CD14-positive monocyte (primary cell): ENCODE data around the gene ELP6. TPM values are rescaled to one million over a fixed set of nuclear protein-coding genes. Genes with fewer than 3 reads are reported as not detected.
"Not testable (repeated sequence)": the region's sequence is repeated elsewhere in the genome, so short reads cannot be mapped to it uniquely, and the experiment has no call there.

Experiments
- DNase-seq, 3 donors: peaks; one replicate each; pipeline ENCODE4 v3.0.0-alpha.2; 2011 to 2022
- H2AFZ ChIP-seq: 2 replicates; pipeline ENCODE4 v1.6.0; 2012; ENCODE audit warnings: mild to moderate bottlenecking, low read depth, low read length, inconsistent platforms; ENCODE audit not compliant: insufficient read depth, poor library complexity, severe bottlenecking
- H3K27ac ChIP-seq, 2 donors: 1 replicate in 1 of 2; 2 replicates in 1 of 2; pipeline ENCODE4 v1.5.1; 2012 to 2013; ENCODE audit warnings: low read length in 2 of 2, control low read depth in 1 of 2, inconsistent platforms in 1 of 2, low read depth in 1 of 2, mild to moderate bottlenecking in 1 of 2
- H3K27me3 ChIP-seq, 2 donors: one replicate each; pipeline versions ENCODE4 v1.6.0 to v1.6.1; 2011 to 2013; ENCODE audit warnings: low read length in 2 of 2; ENCODE audit not compliant: control insufficient read depth in 2 of 2, insufficient read depth in 2 of 2
- H3K36me3 ChIP-seq, 2 donors: replicated peaks in 1 of 2; 1 replicate in 1 of 2; 2 replicates in 1 of 2; pipeline versions ENCODE4 v1.5.1 to v1.6.1; 2012 to 2013; ENCODE audit warnings: low read length in 2 of 2, control low read depth in 1 of 2, inconsistent platforms in 1 of 2, mild to moderate bottlenecking in 1 of 2; ENCODE audit not compliant: insufficient read depth in 2 of 2, control insufficient read depth in 1 of 2
- H3K4me1 ChIP-seq, 2 donors: 1 replicate in 1 of 2; 2 replicates in 1 of 2; pipeline versions ENCODE4 v1.5.1 to v1.6.1; 2012 to 2013; ENCODE audit warnings: low read length in 2 of 2, control low read depth in 1 of 2, inconsistent platforms in 1 of 2, mild to moderate bottlenecking in 1 of 2, moderate library complexity in 1 of 2; ENCODE audit not compliant: insufficient read depth in 2 of 2, control insufficient read depth in 1 of 2
- H3K4me2 ChIP-seq: replicated peaks from 2 replicates; pipeline ENCODE3; 2012; ENCODE audit warnings: low read length, moderate library complexity, mild to moderate bottlenecking; ENCODE audit not compliant: poor library complexity, severe bottlenecking; ENCODE audit errors: extremely low read depth
- H3K4me3 ChIP-seq, 3 experiments: fragments of 200-600 bp in 1 of 3; sonication (generic) in 1 of 3; replicated peaks in 1 of 3; 1 replicate in 2 of 3; 2 replicates in 1 of 3; pipeline ENCODE4 v1.5.1; 2011 to 2013; ENCODE audit warnings: low read length in 3 of 3, mild to moderate bottlenecking in 3 of 3, control low read depth in 2 of 3, low read depth in 2 of 3, inconsistent platforms in 1 of 3, moderate library complexity in 1 of 3
- H3K79me2 ChIP-seq: 2 replicates; pipeline ENCODE4 v1.6.0; 2012; ENCODE audit warnings: mild to moderate bottlenecking, control low read depth, inconsistent platforms, low read length, moderate library complexity; ENCODE audit not compliant: insufficient read depth
- H3K9ac ChIP-seq: 2 replicates; pipeline ENCODE4 v1.6.0; 2017; ENCODE audit warnings: low read length, mild to moderate bottlenecking; ENCODE audit not compliant: insufficient read depth, poor library complexity, severe bottlenecking
- H3K9me3 ChIP-seq, 2 donors: replicated peaks in 1 of 2; 1 replicate in 1 of 2; 2 replicates in 1 of 2; pipeline versions ENCODE4 v1.5.1 to v1.6.1; 2012 to 2013; ENCODE audit warnings: low read length in 2 of 2, control low read depth in 1 of 2; ENCODE audit not compliant: control insufficient read depth in 1 of 2, insufficient read depth in 1 of 2
- H4K20me1 ChIP-seq: 2 replicates; pipeline ENCODE4 v1.6.0; 2012; ENCODE audit warnings: mild to moderate bottlenecking, low read length, control low read depth, moderate library complexity; ENCODE audit not compliant: insufficient read depth
- H3K27ac Mint-ChIP-seq, 7 donors: one replicate each; pipeline ENCODE4 v1.8.0; 2020; ENCODE audit warnings: mild to moderate bottlenecking in 7 of 7, mixed read lengths in 7 of 7, moderate library complexity in 6 of 7, inconsistent platforms in 2 of 7
- H3K27me3 Mint-ChIP-seq, 3 donors: one replicate each; pipeline ENCODE4 v1.8.0; 2021 to 2022; ENCODE audit warnings: low read depth in 3 of 3, mild to moderate bottlenecking in 3 of 3, mixed read lengths in 3 of 3, moderate library complexity in 3 of 3, inconsistent platforms in 1 of 3
- H3K36me3 Mint-ChIP-seq, 2 donors: one replicate each; pipeline ENCODE4 v1.8.0; 2020; ENCODE audit warnings: mixed read lengths in 2 of 2, inconsistent platforms in 1 of 2, mild to moderate bottlenecking in 1 of 2
- H3K4me1 Mint-ChIP-seq: one replicate; pipeline ENCODE4 v1.8.0; 2020; ENCODE audit warnings: mild to moderate bottlenecking, mixed read lengths
- H3K4me3 Mint-ChIP-seq, 2 donors: one replicate each; pipeline ENCODE4 v1.8.0; 2020; ENCODE audit warnings: mild to moderate bottlenecking in 2 of 2, mixed read lengths in 2 of 2, moderate library complexity in 1 of 2
- H3K9me3 Mint-ChIP-seq, 7 donors: one replicate each; pipeline ENCODE4 v1.8.0; 2020 to 2022; ENCODE audit warnings: mixed read lengths in 7 of 7, mild to moderate bottlenecking in 6 of 7, moderate library complexity in 6 of 7, inconsistent platforms in 2 of 7
- WGBS: methylation state at CpG from one replicate; pipeline ENCODE4 v1.1.5; 2013; ENCODE audit warnings: missing lambda C conversion rate; ENCODE audit not compliant: insufficient coverage; 5-methylcytosine and 5-hydroxymethylcytosine counted together
- intact Hi-C, 2 donors: fragments of 100-400 bp; cut with micrococcal nuclease; formaldehyde crosslinking; loops; one replicate each; pipeline versions ENCODE4 v1.15.0 to v1.15.1; 2023
- polyA plus RNA-seq, 3 donors: library from polyadenylated mRNA; depleted of rRNA in 1 of 3; unstranded in 2 of 3; stranded (reverse) in 1 of 3; fragments of 300-500 nt in 2 of 3; fragments of >200 nt in 1 of 3; fragmentation: Illumina TruSeq in 2 of 3; gene quantifications; 1 replicate in 2 of 3; 2 replicates in 1 of 3; pipeline ENCODE4 v1.2.3, GENCODE V29; 2012 to 2021
- TF ChIP-seq, protein P1 (sequence below): fragments of 200-600 bp; IDR thresholded peaks from one replicate; pipeline ENCODE4 v1.8.0; 2022; ENCODE audit warnings: antibody characterized with exemption, mild to moderate bottlenecking

ELP6 gene
- polyA plus RNA-seq, 3 donors: 14.0 to 18.3 (median 14.9) TPM

DNA sequence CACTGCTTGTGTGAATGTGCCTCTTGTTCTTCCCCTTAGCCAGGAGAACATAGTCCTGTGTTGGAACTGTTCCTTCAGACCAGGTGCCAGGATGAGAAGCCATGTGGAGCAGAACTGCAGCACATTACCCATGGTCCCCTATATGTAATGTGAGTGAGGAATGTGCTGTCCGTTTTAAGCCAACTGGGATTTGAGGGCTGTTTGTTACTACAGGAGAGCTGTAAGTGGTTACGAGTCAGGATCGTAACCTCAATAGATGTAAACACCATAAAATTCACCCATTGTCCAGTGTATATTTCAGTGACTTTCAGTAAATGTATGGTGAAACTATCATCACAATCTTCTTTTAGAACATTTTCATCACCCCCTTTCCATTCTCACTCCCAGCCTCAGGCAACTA lies 27.7 kb downstream of the ELP6 start:
- no peaks in the 10 kb centered on the region for H3K27me3 ChIP-seq
- H3K4me1 Mint-ChIP-seq: no peaks in the 10 kb centered on the region
- no peak overlapping the region for H3K27ac ChIP-seq
- H3K27me3 Mint-ChIP-seq: peaks cover 0 to 2% (median 0%) of the 10 kb centered on the region in 3 donors
- peaks cover 9 to 13% of the 10 kb centered on the region in 2 donors for H3K36me3 Mint-ChIP-seq
- no peak overlapping the region for H2AFZ ChIP-seq
- no peak overlapping the region for H3K9ac ChIP-seq
- TF ChIP-seq, protein P1, sequence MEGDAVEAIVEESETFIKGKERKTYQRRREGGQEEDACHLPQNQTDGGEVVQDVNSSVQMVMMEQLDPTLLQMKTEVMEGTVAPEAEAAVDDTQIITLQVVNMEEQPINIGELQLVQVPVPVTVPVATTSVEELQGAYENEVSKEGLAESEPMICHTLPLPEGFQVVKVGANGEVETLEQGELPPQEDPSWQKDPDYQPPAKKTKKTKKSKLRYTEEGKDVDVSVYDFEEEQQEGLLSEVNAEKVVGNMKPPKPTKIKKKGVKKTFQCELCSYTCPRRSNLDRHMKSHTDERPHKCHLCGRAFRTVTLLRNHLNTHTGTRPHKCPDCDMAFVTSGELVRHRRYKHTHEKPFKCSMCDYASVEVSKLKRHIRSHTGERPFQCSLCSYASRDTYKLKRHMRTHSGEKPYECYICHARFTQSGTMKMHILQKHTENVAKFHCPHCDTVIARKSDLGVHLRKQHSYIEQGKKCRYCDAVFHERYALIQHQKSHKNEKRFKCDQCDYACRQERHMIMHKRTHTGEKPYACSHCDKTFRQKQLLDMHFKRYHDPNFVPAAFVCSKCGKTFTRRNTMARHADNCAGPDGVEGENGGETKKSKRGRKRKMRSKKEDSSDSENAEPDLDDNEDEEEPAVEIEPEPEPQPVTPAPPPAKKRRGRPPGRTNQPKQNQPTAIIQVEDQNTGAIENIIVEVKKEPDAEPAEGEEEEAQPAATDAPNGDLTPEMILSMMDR: no peak
- H3K4me2 ChIP-seq: no peak overlapping the region
- no peak overlapping the region for H3K4me3 ChIP-seq
- H3K79me2 ChIP-seq: no peaks in the 10 kb centered on the region
- no peak overlapping the region for H3K27ac Mint-ChIP-seq
- no peaks in the 10 kb centered on the region for H3K4me1 ChIP-seq
- WGBS: no CpG with 5 or more reads among the region's 3 CpGs
- H4K20me1 ChIP-seq: no peaks in the 10 kb centered on the region
- intact Hi-C loops: no loop called here
- no peaks in the 10 kb centered on the region for H3K9me3 ChIP-seq
- H3K36me3 ChIP-seq: no peaks in the 10 kb centered on the region
- no peaks in the 10 kb centered on the region for H3K9me3 Mint-ChIP-seq
- no peak for DNase-seq
- H3K4me3 Mint-ChIP-seq: no peak overlapping the region

DNA sequence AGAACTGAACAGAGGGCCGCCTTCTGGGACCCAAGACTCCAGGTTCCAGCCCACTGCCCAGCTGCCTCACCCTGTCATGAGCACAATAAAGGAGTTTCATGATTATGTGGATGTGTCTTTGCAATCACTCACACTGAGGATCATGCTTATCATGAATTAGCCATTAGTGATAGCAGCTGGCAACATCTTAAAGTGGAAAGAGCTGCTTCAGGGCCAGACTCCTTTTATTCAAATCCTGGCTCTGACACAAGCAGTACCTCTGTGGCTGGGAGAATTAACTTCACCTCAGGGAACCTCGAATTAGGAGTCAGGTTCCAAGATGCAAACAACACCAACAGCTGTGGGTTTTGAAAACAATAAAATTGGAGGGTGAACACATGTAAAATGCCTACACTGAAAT lies 31.1 kb downstream of the ELP6 start:
- H3K27ac Mint-ChIP-seq: no peak overlapping the region
- peaks cover 5 to 6% of the 10 kb centered on the region in 2 donors for H3K36me3 Mint-ChIP-seq
- peaks cover 0 to 1% (median 0%) of the 10 kb centered on the region in 7 donors for H3K9me3 Mint-ChIP-seq

DNA sequence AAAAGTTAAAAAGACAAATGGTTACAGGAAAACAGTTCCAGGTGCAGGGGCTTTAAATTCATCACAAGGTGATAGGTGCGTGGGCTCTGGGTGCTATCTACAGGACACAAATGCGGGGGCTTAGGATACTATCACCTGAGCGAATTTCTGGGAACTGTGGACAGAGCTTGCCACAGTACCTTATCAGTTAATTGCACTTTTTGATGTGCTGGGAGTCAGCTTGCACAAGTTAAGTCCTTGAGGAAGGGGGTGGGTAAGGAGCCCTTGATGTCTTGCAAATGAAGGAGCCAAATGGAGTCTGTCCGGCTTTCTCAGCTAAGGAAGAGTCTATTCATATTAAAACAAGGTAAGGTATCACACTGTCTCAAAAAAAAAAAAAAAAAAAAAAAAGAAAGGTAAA lies 31.7 kb downstream of the ELP6 start:
- DNase-seq, H3K4me3 ChIP-seq, H2AFZ ChIP-seq, H3K36me3 ChIP-seq, H3K4me2 ChIP-seq, intact Hi-C loops, H3K4me1 Mint-ChIP-seq, H3K4me1 ChIP-seq, H3K9ac ChIP-seq, H3K27ac ChIP-seq, H3K79me2 ChIP-seq, H3K27me3 Mint-ChIP-seq, H3K27me3 ChIP-seq, H3K9me3 ChIP-seq, H4K20me1 ChIP-seq, H3K36me3 Mint-ChIP-seq, H3K4me3 Mint-ChIP-seq, H3K9me3 Mint-ChIP-seq: not testable (repeated sequence)
- 94% methylated on average over 3 of the region's 4 CpGs for WGBS
- H3K27ac Mint-ChIP-seq: peak overlapping the region in 1 of 7 donors; percentile 25

More for the DNA sequence above, 31.1 kb downstream of the ELP6 start:
- Mint-ChIP-seq H3K4me3 (no peak overlapping the region), H3K4me1 (no peaks in the 10 kb centered on the region), H3K27me3 (peaks cover 0 to 2% (median 0%) of the 10 kb centered on the region in 3 donors)
- no peaks in the 10 kb centered on the region for H3K4me1 ChIP-seq
- WGBS: no CpG with 5 or more reads among the region's 2 CpGs
- no peak overlapping the region for H3K4me2 ChIP-seq
- H3K9ac ChIP-seq: no peak overlapping the region
- H3K36me3 ChIP-seq: no peaks in the 10 kb centered on the region
- intact Hi-C loops: no loop called here
- H3K27ac ChIP-seq: no peak overlapping the region
- no peaks in the 10 kb centered on the region for H3K9me3 ChIP-seq
- H3K4me3 ChIP-seq: no peak overlapping the region
- no peaks in the 10 kb centered on the region for H3K27me3 ChIP-seq
- H3K79me2 ChIP-seq: no peaks in the 10 kb centered on the region
- H4K20me1 ChIP-seq: no peaks in the 10 kb centered on the region
- TF ChIP-seq, protein P1: no peak
- H2AFZ ChIP-seq: no peak overlapping the region
- no peak for DNase-seq
